ENCODE results near the gene DLGAP1.
"Not testable (repeated sequence)": the region's sequence is repeated elsewhere in the genome, so short reads cannot be mapped to it uniquely, and the experiment has no call there.

- TF ChIP-seq, protein P1, sequence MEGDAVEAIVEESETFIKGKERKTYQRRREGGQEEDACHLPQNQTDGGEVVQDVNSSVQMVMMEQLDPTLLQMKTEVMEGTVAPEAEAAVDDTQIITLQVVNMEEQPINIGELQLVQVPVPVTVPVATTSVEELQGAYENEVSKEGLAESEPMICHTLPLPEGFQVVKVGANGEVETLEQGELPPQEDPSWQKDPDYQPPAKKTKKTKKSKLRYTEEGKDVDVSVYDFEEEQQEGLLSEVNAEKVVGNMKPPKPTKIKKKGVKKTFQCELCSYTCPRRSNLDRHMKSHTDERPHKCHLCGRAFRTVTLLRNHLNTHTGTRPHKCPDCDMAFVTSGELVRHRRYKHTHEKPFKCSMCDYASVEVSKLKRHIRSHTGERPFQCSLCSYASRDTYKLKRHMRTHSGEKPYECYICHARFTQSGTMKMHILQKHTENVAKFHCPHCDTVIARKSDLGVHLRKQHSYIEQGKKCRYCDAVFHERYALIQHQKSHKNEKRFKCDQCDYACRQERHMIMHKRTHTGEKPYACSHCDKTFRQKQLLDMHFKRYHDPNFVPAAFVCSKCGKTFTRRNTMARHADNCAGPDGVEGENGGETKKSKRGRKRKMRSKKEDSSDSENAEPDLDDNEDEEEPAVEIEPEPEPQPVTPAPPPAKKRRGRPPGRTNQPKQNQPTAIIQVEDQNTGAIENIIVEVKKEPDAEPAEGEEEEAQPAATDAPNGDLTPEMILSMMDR (IDR thresholded peaks at IDR 0.05): not testable (repeated sequence)
- TF ChIP-seq POLR2A (IDR thresholded peaks at IDR 0.05): not testable (repeated sequence)
These were observed 143.2 kb downstream of the DLGAP1 start for GRCh38 chr18:4311945-4312344.

All from right lobe of liver (tissue), 4 donors.